H1 (cell line): ENCODE measurements around the gene BLTP3B. TPM values are rescaled to one million over a fixed set of nuclear protein-coding genes. Genes with fewer than 3 reads are reported as not detected.

Experiments used
- CTCF ChIA-PET: fragments of 300-600 bp; sonication (Branson Sonifier 250); formaldehyde crosslinking; loops from one replicate; lab custom pipeline; 2021; ENCODE audit not compliant: partially characterized antibody; lab: Charles Lee
- POLR2A ChIA-PET: fragments of 300-600 bp; sonication (Branson Sonifier 250); formaldehyde crosslinking; loops from one replicate; lab custom pipeline; 2021; ENCODE audit warnings: inconsistent platforms; ENCODE audit not compliant: partially characterized antibody; lab: Charles Lee
- DNase-seq, 2 experiments: peaks; one replicate each; pipeline versions ENCODE4 v3.0.0 to v3.0.0-alpha.2; 2010 to 2022; ENCODE audit warnings: low spot score in 2 of 2, low read depth in 1 of 2, mixed read lengths in 1 of 2
- FAIRE-seq: peaks from 2 replicates; lab custom pipeline; 2011; peaks lifted over from hg19 to GRCh38; lab: Jason Lieb, UNC
- H2AFZ ChIP-seq: 2 replicates; pipeline ENCODE4 v1.8.1; 2012; ENCODE audit warnings: low read length, inconsistent platforms
- H2AK5ac ChIP-seq: 2 replicates; pipeline ENCODE4 v1.6.1; 2013; ENCODE audit warnings: low read depth, low read length
- H2BK120ac ChIP-seq: replicated peaks from 2 replicates; pipeline ENCODE3; 2013; ENCODE audit warnings: low read depth, low read length, inconsistent platforms
- H2BK12ac ChIP-seq: 2 replicates; pipeline ENCODE4 v1.6.1; 2013; ENCODE audit warnings: low read depth, low read length
- H2BK15ac ChIP-seq: 2 replicates; pipeline ENCODE4 v1.6.1; 2013; ENCODE audit warnings: low read length
- H2BK20ac ChIP-seq: 2 replicates; pipeline ENCODE4 v1.6.1; 2013; ENCODE audit warnings: low read length
- H2BK5ac ChIP-seq: 2 replicates; pipeline ENCODE4 v1.6.1; 2013; ENCODE audit warnings: low read depth, low read length
- H3K14ac ChIP-seq: 2 replicates; pipeline ENCODE4 v1.6.1; 2013; ENCODE audit warnings: inconsistent platforms; ENCODE audit not compliant: insufficient read length
- H3K18ac ChIP-seq: 2 replicates; pipeline ENCODE4 v1.6.1; 2013; ENCODE audit warnings: low read length; ENCODE audit errors: extremely low read depth
- H3K23ac ChIP-seq: 2 replicates; pipeline ENCODE4 v1.6.1; 2013; ENCODE audit warnings: inconsistent platforms; ENCODE audit not compliant: insufficient read length
- H3K23me2 ChIP-seq: 2 replicates; pipeline ENCODE4 v1.6.1; 2013; ENCODE audit warnings: low read depth, low read length
- H3K27ac ChIP-seq: 2 replicates; pipeline ENCODE4 v1.6.1; 2011; ENCODE audit warnings: low read depth, low read length, inconsistent platforms
- H3K27me3 ChIP-seq, 4 experiments: replicated peaks in 1 of 4; 1 replicate in 1 of 4; 2 replicates in 3 of 4; pipeline versions ENCODE4 v1.6.1 to v1.8.1; 2011 to 2013; ENCODE audit warnings: low read length in 3 of 4, mild to moderate bottlenecking in 3 of 4, inconsistent platforms in 2 of 4, mixed read lengths in 2 of 4, moderate library complexity in 1 of 4; ENCODE audit not compliant: control insufficient read depth in 3 of 4, insufficient read depth in 3 of 4; ENCODE audit errors: extremely low read depth in 1 of 4
- H3K36me3 ChIP-seq, 4 experiments: 2 replicates each; pipeline versions ENCODE4 v1.6.1 to v1.8.1; 2011 to 2013; ENCODE audit warnings: mild to moderate bottlenecking in 4 of 4, low read length in 3 of 4, moderate library complexity in 2 of 4, control low read depth in 1 of 4, inconsistent platforms in 1 of 4; ENCODE audit not compliant: insufficient read depth in 4 of 4, control insufficient read depth in 2 of 4
- H3K4ac ChIP-seq: replicated peaks from 2 replicates; pipeline ENCODE3; 2013; ENCODE audit warnings: low read length, low read depth, mixed read lengths, inconsistent platforms; ENCODE audit not compliant: insufficient read length
- H3K4me1 ChIP-seq, 4 experiments: replicated peaks in 1 of 4; 1 replicate in 1 of 4; 2 replicates in 3 of 4; pipeline versions ENCODE4 v1.6.1 to v1.8.1; 2011 to 2013; ENCODE audit warnings: low read length in 3 of 4, inconsistent platforms in 2 of 4, mixed read lengths in 1 of 4; ENCODE audit not compliant: insufficient read depth in 4 of 4, control insufficient read depth in 3 of 4
- H3K4me2 ChIP-seq, 2 experiments: 2 replicates each; pipeline versions ENCODE4 v1.6.1 to v1.8.1; 2011 to 2013; ENCODE audit warnings: low read depth in 2 of 2, low read length in 2 of 2, control low read depth in 1 of 2, inconsistent platforms in 1 of 2, mild to moderate bottlenecking in 1 of 2; ENCODE audit not compliant: insufficient read depth in 1 of 2
- H3K4me3 ChIP-seq, 4 experiments: fragments of 200-600, 300-600 bp in 1 of 4; sonication (generic), shearing (Covaris generic), sonication (Bioruptor Twin) in 1 of 4; 2 replicates each; pipeline versions ENCODE4 v1.5.1 to v1.8.1; 2011 to 2016; ENCODE audit warnings: low read length in 4 of 4, low read depth in 3 of 4, control low read depth in 2 of 4, inconsistent platforms in 2 of 4, mild to moderate bottlenecking in 2 of 4, mixed read lengths in 1 of 4, moderate library complexity in 1 of 4; ENCODE audit not compliant: insufficient read depth in 2 of 4; ENCODE audit errors: extremely low read depth in 1 of 4
- H3K56ac ChIP-seq: replicated peaks from 2 replicates; pipeline ENCODE3; 2013; ENCODE audit warnings: low read depth, mild to moderate bottlenecking, mixed read lengths, low read length, inconsistent platforms; ENCODE audit not compliant: insufficient read length
- H3K79me1 ChIP-seq: 2 replicates; pipeline ENCODE4 v1.6.1; 2013; ENCODE audit warnings: low read depth, low read length, control low read depth
- H3K79me2 ChIP-seq, 2 experiments: 2 replicates each; pipeline versions ENCODE4 v1.6.1 to v1.8.1; 2012 to 2013; ENCODE audit warnings: low read length in 2 of 2, mild to moderate bottlenecking in 2 of 2, inconsistent platforms in 1 of 2; ENCODE audit not compliant: insufficient read depth in 2 of 2, control insufficient read depth in 1 of 2
- H3K9ac ChIP-seq, 4 experiments: replicated peaks in 1 of 4; 1 replicate in 1 of 4; 2 replicates in 3 of 4; pipeline versions ENCODE4 v1.6.1 to v1.8.1; 2011 to 2013; ENCODE audit warnings: low read depth in 3 of 4, low read length in 3 of 4, control low read depth in 2 of 4, mild to moderate bottlenecking in 2 of 4, moderate library complexity in 2 of 4, inconsistent platforms in 1 of 4; ENCODE audit errors: extremely low read depth in 1 of 4
- H3K9me3 ChIP-seq, 2 experiments: 2 replicates each; pipeline versions ENCODE4 v1.6.1 to v1.8.1; 2012 to 2013; ENCODE audit warnings: mild to moderate bottlenecking in 2 of 2, moderate library complexity in 2 of 2, control low read depth in 1 of 2, inconsistent platforms in 1 of 2, low read depth in 1 of 2, low read length in 1 of 2, mixed read lengths in 1 of 2; ENCODE audit not compliant: insufficient read depth in 2 of 2
- H4K20me1 ChIP-seq, 2 experiments: replicated peaks in 1 of 2; 2 replicates each; pipeline versions ENCODE3 to v1.8.1; 2011 to 2013; ENCODE audit warnings: inconsistent platforms in 2 of 2, low read length in 2 of 2, mild to moderate bottlenecking in 1 of 2; ENCODE audit not compliant: insufficient read depth in 2 of 2, control insufficient read depth in 1 of 2
- H4K5ac ChIP-seq: 2 replicates; pipeline ENCODE4 v1.6.1; 2013; ENCODE audit warnings: low read length, low read depth, mixed read lengths, inconsistent platforms; ENCODE audit not compliant: insufficient read length
- H4K8ac ChIP-seq: 2 replicates; pipeline ENCODE4 v1.8.0; 2013; ENCODE audit warnings: mild to moderate bottlenecking, moderate library complexity, low read length, inconsistent platforms; ENCODE audit not compliant: insufficient read depth; ENCODE audit errors: extremely low read depth
- H4K91ac ChIP-seq: replicated peaks from 2 replicates; pipeline ENCODE3; 2013; ENCODE audit warnings: low read length, mixed read lengths, inconsistent platforms; ENCODE audit not compliant: insufficient read length
- BACH1 ChIP-seq: IDR thresholded peaks from 2 replicates; pipeline ENCODE4 v1.6.1; 2012; ENCODE audit warnings: low read length, improper control_type of control experiment
- EZH2 ChIP-seq: fragments of 200-600 bp; sonication (generic); IDR thresholded peaks from 2 replicates; pipeline ENCODE4 v1.7.1; 2012; ENCODE audit warnings: low read depth, mild to moderate bottlenecking, moderate library complexity, low read length, inconsistent platforms; ENCODE audit not compliant: severe bottlenecking
- HDAC2 ChIP-seq, 2 experiments: fragments of 300-600 bp in 1 of 2; sonication (generic) in 1 of 2; IDR thresholded peaks; 2 replicates each; pipeline ENCODE4 v1.6.1; 2011 to 2012; ENCODE audit warnings: low read depth in 2 of 2, low read length in 2 of 2, mild to moderate bottlenecking in 2 of 2, moderate library complexity in 2 of 2, borderline replicate concordance in 1 of 2, inconsistent platforms in 1 of 2
- KDM1A ChIP-seq: fragments of 200-600, 300-600 bp; sonication (generic); IDR thresholded peaks from 2 replicates; pipeline ENCODE4 v1.7.1; 2016; ENCODE audit warnings: mild to moderate bottlenecking, low read length, borderline replicate concordance
- RBBP5 ChIP-seq: IDR thresholded peaks from 2 replicates; pipeline ENCODE4 v1.7.1; 2012; ENCODE audit warnings: low read depth, mild to moderate bottlenecking, inconsistent platforms, low read length, moderate library complexity, borderline replicate concordance
- RNF2 ChIP-seq: fragments of 200-900, 300-1000 bp; sonication (generic); IDR thresholded peaks from 2 replicates; pipeline ENCODE4 v1.7.1; 2016; ENCODE audit warnings: borderline replicate concordance, low read depth, mild to moderate bottlenecking, antibody characterized with exemption, low read length; ENCODE audit not compliant: poor library complexity, severe bottlenecking; ENCODE audit errors: missing control alignments
- SIRT6 ChIP-seq: IDR thresholded peaks from one replicate; pipeline ENCODE4 v1.7.1; 2012; ENCODE audit warnings: low read length, inconsistent platforms
- WGBS, 2 experiments: shearing (Covaris generic) in 1 of 2; methylation state at CpG; one replicate each; pipeline versions ENCODE4 v1.1.6 to v1.1.7; 2013 to 2015; ENCODE audit warnings: low lambda C conversion rate in 2 of 2, mixed read lengths in 2 of 2, inconsistent platforms in 1 of 2, low coverage in 1 of 2, missing lambda C conversion rate in 1 of 2; ENCODE audit not compliant: insufficient replicate concordance in 2 of 2, insufficient coverage in 1 of 2, insufficient read length in 1 of 2; ENCODE audit errors: extremely low coverage in 1 of 2, missing lambda C conversion rate in 1 of 2; 5-methylcytosine and 5-hydroxymethylcytosine counted together
- polyA plus RNA-seq, 7 experiments: library from polyadenylated mRNA; depleted of rRNA in 3 of 7; stranded (reverse) in 5 of 7; unstranded in 2 of 7; fragments of >200 nt in 5 of 7; fragments of 200-250 nt in 2 of 7; gene quantifications; 1 replicate in 5 of 7; 2 replicates in 1 of 7; 4 replicates in 1 of 7; pipeline versions ENCODE4 v1.2.1 to v1.2.3, GENCODE V29; 2011 to 2013; ENCODE audit warnings: missing spikeins in 2 of 7, mixed read lengths in 2 of 7
- total RNA-seq: library from RNA; stranded (reverse); fragmentation: NEBNext Ultra II Directional; extraction: Animal tissue kit (Norgen Biotek cat#: 25700); gene quantifications from 2 replicates; pipeline ENCODE4 v1.2.1, GENCODE V29; 2021
- TF ChIP-seq, protein P1 (sequence below): IDR thresholded peaks from 2 replicates; pipeline ENCODE4 v1.6.1; 2011; ENCODE audit warnings: low read length, improper control_type of control experiment
- TF ChIP-seq, protein P2 (sequence below): IDR thresholded peaks from 2 replicates; pipeline ENCODE4 v1.6.1; 2011; ENCODE audit warnings: low read depth, mild to moderate bottlenecking, low read length; ENCODE audit not compliant: insufficient read depth

Gene BLTP3B
- total and polyA plus RNA-seq, 2 of the 8 experiments (the other 6 are each of a cell fraction or from before 2014, with no cell fraction given): 7.0 to 28.6 TPM

DNA sequence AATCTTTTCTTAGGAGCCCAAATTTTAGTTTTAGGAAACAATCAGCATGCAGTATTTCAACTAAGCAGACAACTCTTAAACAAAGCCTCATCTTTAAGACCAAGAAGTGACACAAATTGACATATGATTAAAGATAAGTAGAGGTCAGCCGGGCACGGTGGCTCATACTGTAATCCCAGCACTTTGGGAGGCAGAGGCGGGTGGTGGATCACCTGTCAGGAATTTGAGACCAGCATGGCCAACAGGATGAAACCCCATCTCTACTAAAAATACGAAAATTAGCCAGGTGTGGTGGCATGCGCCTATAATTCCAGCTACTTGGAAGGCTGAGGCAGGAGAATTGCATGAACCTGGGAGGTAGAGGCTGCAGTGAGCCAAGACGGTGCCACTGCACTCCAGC is 35.8 kb downstream of the BLTP3B start:
- H3K9me3 ChIP-seq: 0 out of 4 replicates have a peak, but pooled peaks cover 0 to 5% of the 10 kb centered on the region in 2 experiments
- H3K4ac ChIP-seq: no peak overlapping the region
- no peak overlapping the region for H2BK12ac ChIP-seq
- H3K18ac ChIP-seq: no peak overlapping the region
- H3K4me3 ChIP-seq: no peak overlapping the region
- peaks cover 0 to 15% (median 0%) of the 10 kb centered on the region in 4 experiments; a peak in 3 of 8 replicates for H3K36me3 ChIP-seq
- H3K4me2 ChIP-seq: no peak overlapping the region
- H4K8ac ChIP-seq: no peak overlapping the region
- H3K27me3 ChIP-seq: no peaks in the 10 kb centered on the region
- WGBS, 2 experiments: 89% methylated on average over 6 of the region's 6 CpGs; no CpG with 5 or more reads in 1 of the 2 experiments
- no peak overlapping the region for H2BK20ac ChIP-seq
- FAIRE-seq: no peak
- no peak overlapping the region for H2BK15ac ChIP-seq
- TF ChIP-seq, protein P1, sequence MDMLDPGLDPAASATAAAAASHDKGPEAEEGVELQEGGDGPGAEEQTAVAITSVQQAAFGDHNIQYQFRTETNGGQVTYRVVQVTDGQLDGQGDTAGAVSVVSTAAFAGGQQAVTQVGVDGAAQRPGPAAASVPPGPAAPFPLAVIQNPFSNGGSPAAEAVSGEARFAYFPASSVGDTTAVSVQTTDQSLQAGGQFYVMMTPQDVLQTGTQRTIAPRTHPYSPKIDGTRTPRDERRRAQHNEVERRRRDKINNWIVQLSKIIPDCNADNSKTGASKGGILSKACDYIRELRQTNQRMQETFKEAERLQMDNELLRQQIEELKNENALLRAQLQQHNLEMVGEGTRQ: no peak
- TF ChIP-seq EZH2 (no peak), BACH1 (no peak), RBBP5 (no peak), KDM1A (no peak), SIRT6 (no peak), HDAC2 (IDR thresholded peaks at IDR 0.05; ENCODE audit: borderline replicate concordance in 1 of 2, low read depth in 2 of 2, low read length in 2 of 2) (no peak), RNF2 (no peak)
- TF ChIP-seq, protein P2, sequence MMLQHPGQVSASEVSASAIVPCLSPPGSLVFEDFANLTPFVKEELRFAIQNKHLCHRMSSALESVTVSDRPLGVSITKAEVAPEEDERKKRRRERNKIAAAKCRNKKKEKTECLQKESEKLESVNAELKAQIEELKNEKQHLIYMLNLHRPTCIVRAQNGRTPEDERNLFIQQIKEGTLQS: no peak
- H4K5ac ChIP-seq: no peak overlapping the region
- ChIA-PET POLR2A (no interaction called here), CTCF (no interaction called here)
- H4K20me1 ChIP-seq: no peaks in the 10 kb centered on the region
- no peak for DNase-seq
- H3K79me1 ChIP-seq: no peaks in the 10 kb centered on the region
- no peak overlapping the region for H2AFZ ChIP-seq
- H3K27ac ChIP-seq: no peak overlapping the region
- no peak overlapping the region for H4K91ac ChIP-seq
- no peak overlapping the region for H2BK120ac ChIP-seq
- no peak overlapping the region for H2AK5ac ChIP-seq
- no peaks in the 10 kb centered on the region for H3K4me1 ChIP-seq
- no peak overlapping the region for H3K9ac ChIP-seq
- no peak overlapping the region for H3K56ac ChIP-seq
- H2BK5ac ChIP-seq: no peak overlapping the region
- peaks cover 0 to 29% of the 10 kb centered on the region in 2 experiments; a peak in 2 of 4 replicates for H3K79me2 ChIP-seq
- no peak overlapping the region for H3K23ac ChIP-seq
- no peaks in the 10 kb centered on the region for H3K23me2 ChIP-seq
- H3K14ac ChIP-seq: no peak overlapping the region
